Spleen (tissue), 7 donors: ENCODE measurements around the gene SLC6A7.

ENCODE experiments used
- CTCF ChIP-seq, 11 experiments: fragments of 200-600 bp in 7 of 11; fragments of 450-650 bp in 4 of 11; sonication (generic) in 4 of 11; IDR thresholded peaks in 8 of 11; conservative IDR thresholded peaks in 3 of 11; 1 replicate in 7 of 11; 2 replicates in 4 of 11; pipeline versions ENCODE4 v1.4.0 to v1.8.0; 2016 to 2021; ENCODE audit warnings: antibody characterized with exemption in 11 of 11, inconsistent platforms in 4 of 11, mild to moderate bottlenecking in 1 of 11
- POLR2AphosphoS5 ChIP-seq, 3 donors: sonication (generic); formaldehyde crosslinking; IDR thresholded peaks; one replicate each; pipeline ENCODE4 v1.5.1; 2017; ENCODE audit warnings: antibody characterized with exemption in 3 of 3
- donor health status: DM: no; HTN: no; CAD: no; lungs with moderate emphysema.
- donor health status: DM: no; HTN: no; CAD: no.
- donor health status: DM: no; HTN: no; CAD: no.

- TF ChIP-seq POLR2AphosphoS5 (IDR thresholded peaks at IDR 0.05): no peak
- TF ChIP-seq CTCF (IDR thresholded peaks at IDR 0.05 in 8 of 11, conservative IDR thresholded peaks at IDR 0.05 in 3 of 11): no peak
These were observed 39.7 kb downstream of the SLC6A7 start for GRCh38 chr5:150229571-150229970.
